Panc1 (cell line): ENCODE measurements around the gene PYDC1. TPM values are rescaled to one million over a fixed set of nuclear protein-coding genes. Genes with fewer than 3 reads are reported as not detected.

ENCODE experiments used
- ATAC-seq: fragments of 200-7000 bp; cut with Tn5 transposase; 2 replicates; pipeline ENCODE4 v1.9.1; 2020; ENCODE audit warnings: mild to moderate bottlenecking, moderate library complexity
- BruUV-seq: library from RNA; stranded (reverse); fragments of 400-500 nt; replicated peaks from 2 replicates; lab custom pipeline; 2021; lab: Mats Ljungman, UMichigan
- CTCF ChIA-PET: fragments of 300-600 bp; sonication (Branson Sonifier 250); formaldehyde crosslinking; loops from one replicate; lab custom pipeline; 2022; ENCODE audit warnings: antibody characterized with exemption; lab: Charles Lee
- POLR2A ChIA-PET: fragments of 300-600 bp; sonication (Branson Sonifier 250); formaldehyde crosslinking; loops from one replicate; lab custom pipeline; 2022; ENCODE audit warnings: antibody characterized with exemption; lab: Charles Lee
- DNase-seq: peaks from one replicate; pipeline ENCODE4 v3.0.0-alpha.2; 2010; ENCODE audit warnings: low read depth, low spot score
- H3K27ac ChIP-seq: 2 replicates; pipeline ENCODE4 v1.5.1; 2011; ENCODE audit warnings: mild to moderate bottlenecking, low read length, inconsistent platforms
- H3K27me3 ChIP-seq: fragments of 200-500 bp; sonication (Bioruptor generic); 2 replicates; pipeline ENCODE4 v1.6.0; 2014; ENCODE audit warnings: low read length, inconsistent platforms; ENCODE audit not compliant: control insufficient read depth, insufficient read depth
- H3K36me3 ChIP-seq: fragments of 200-500 bp; sonication (Bioruptor generic); 2 replicates; pipeline ENCODE4 v1.5.1; 2014; ENCODE audit warnings: inconsistent platforms, mild to moderate bottlenecking, low read length, moderate library complexity; ENCODE audit not compliant: control insufficient read depth, insufficient read depth
- H3K4me1 ChIP-seq: 2 replicates; pipeline ENCODE4 v1.5.1; 2011; ENCODE audit warnings: inconsistent platforms, mild to moderate bottlenecking, low read length, moderate library complexity; ENCODE audit not compliant: control insufficient read depth, insufficient read depth
- H3K4me3 ChIP-seq, 2 experiments: 2 replicates each; pipeline ENCODE4 v1.5.1; 2011 to 2012; ENCODE audit warnings: low read depth in 2 of 2, low read length in 2 of 2, mild to moderate bottlenecking in 2 of 2, inconsistent platforms in 1 of 2, moderate library complexity in 1 of 2
- H3K9me3 ChIP-seq: fragments of 200-500 bp; sonication (Bioruptor generic); 2 replicates; pipeline ENCODE4 v1.5.1; 2014; ENCODE audit warnings: low read depth, mild to moderate bottlenecking, inconsistent platforms, low read length, moderate library complexity; ENCODE audit not compliant: control insufficient read depth, insufficient read depth
- POLR2AphosphoS5 ChIP-seq: IDR thresholded peaks from 2 replicates; pipeline ENCODE4 v1.6.1; 2012; ENCODE audit warnings: mild to moderate bottlenecking, low read depth, low read length, moderate library complexity
- SIN3A ChIP-seq: IDR thresholded peaks from 2 replicates; pipeline ENCODE4 v1.6.1; 2012; ENCODE audit warnings: low read depth, mild to moderate bottlenecking, low read length, moderate library complexity, borderline replicate concordance; ENCODE audit not compliant: insufficient read depth
- TCF7L2 ChIP-seq: IDR thresholded peaks from 2 replicates; pipeline ENCODE4 v1.6.1; 2011; ENCODE audit warnings: mild to moderate bottlenecking, low read depth, low read length, inconsistent platforms
- in situ Hi-C: cut with HindIII; loops from 2 replicates; pipeline ENCODE4 v1.10.0; 2016; ENCODE audit warnings: low sequenced_read_pairs, low pct_unique_long_range_greater_than_20kb
- intact Hi-C: fragments of 100-400 bp; cut with micrococcal nuclease; formaldehyde crosslinking; loops from one replicate; pipeline ENCODE4 v1.10.0; 2022; ENCODE audit not compliant: unreplicated experiment
- total RNA-seq: library from RNA; stranded (reverse); gene quantifications from one replicate; pipeline ENCODE4 v1.2.1, GENCODE V29; 2021; ENCODE audit not compliant: unreplicated experiment
- TF ChIP-seq, protein P1 (sequence below): fragments of 450-650 bp; IDR thresholded peaks from 2 replicates; pipeline ENCODE4 v1.5.1; 2017; ENCODE audit warnings: mild to moderate bottlenecking
- TF ChIP-seq, protein P2 (sequence below), 2 experiments: IDR thresholded peaks; 2 replicates each; pipeline ENCODE4 v1.6.1; 2011 to 2012; ENCODE audit warnings: low read depth in 2 of 2, control low read depth in 1 of 2, low read length in 1 of 2, mild to moderate bottlenecking in 1 of 2, moderate library complexity in 1 of 2; ENCODE audit not compliant: insufficient read depth in 1 of 2

Gene PYDC1
- total RNA-seq, 1 experiment from 2014 or later: not detected

DNA sequence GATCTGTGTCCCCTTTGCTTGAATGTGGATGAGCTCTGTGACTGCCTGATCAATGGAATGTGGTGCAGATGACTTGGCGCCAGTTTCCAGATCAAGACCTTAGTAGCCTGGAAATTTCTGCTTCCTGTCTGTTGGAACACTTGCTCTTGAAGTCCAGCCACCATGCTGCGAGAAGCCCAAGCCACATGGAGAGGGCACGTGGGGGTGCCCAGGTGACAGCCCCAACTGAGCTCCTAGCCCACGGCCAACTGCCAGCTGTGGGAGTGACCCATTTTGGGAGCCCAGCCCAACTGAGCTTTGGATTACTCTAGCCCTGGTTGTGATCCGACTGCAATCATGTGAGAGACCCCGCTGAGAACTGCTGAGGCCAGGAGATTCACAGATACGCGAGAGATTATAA is 39.5 kb upstream of the PYDC1 start:
- CTCF ChIA-PET: no interaction called here
- intact Hi-C loops: no loop called here
- no peak overlapping the region for H3K4me3 ChIP-seq
- H3K27me3 ChIP-seq: no peaks in the 10 kb centered on the region
- H3K27ac ChIP-seq: no peak overlapping the region
- no peaks in the 10 kb centered on the region for H3K36me3 ChIP-seq
- BruUV-seq: no TSS peak
- POLR2A ChIA-PET: no interaction called here
- no peaks in the 10 kb centered on the region for H3K9me3 ChIP-seq
- in situ Hi-C loops: no loop called here
- DNase-seq: no peak
- no peaks in the 10 kb centered on the region for H3K4me1 ChIP-seq
- TF ChIP-seq, protein P1, sequence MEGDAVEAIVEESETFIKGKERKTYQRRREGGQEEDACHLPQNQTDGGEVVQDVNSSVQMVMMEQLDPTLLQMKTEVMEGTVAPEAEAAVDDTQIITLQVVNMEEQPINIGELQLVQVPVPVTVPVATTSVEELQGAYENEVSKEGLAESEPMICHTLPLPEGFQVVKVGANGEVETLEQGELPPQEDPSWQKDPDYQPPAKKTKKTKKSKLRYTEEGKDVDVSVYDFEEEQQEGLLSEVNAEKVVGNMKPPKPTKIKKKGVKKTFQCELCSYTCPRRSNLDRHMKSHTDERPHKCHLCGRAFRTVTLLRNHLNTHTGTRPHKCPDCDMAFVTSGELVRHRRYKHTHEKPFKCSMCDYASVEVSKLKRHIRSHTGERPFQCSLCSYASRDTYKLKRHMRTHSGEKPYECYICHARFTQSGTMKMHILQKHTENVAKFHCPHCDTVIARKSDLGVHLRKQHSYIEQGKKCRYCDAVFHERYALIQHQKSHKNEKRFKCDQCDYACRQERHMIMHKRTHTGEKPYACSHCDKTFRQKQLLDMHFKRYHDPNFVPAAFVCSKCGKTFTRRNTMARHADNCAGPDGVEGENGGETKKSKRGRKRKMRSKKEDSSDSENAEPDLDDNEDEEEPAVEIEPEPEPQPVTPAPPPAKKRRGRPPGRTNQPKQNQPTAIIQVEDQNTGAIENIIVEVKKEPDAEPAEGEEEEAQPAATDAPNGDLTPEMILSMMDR: no peak
- TF ChIP-seq, protein P2, sequence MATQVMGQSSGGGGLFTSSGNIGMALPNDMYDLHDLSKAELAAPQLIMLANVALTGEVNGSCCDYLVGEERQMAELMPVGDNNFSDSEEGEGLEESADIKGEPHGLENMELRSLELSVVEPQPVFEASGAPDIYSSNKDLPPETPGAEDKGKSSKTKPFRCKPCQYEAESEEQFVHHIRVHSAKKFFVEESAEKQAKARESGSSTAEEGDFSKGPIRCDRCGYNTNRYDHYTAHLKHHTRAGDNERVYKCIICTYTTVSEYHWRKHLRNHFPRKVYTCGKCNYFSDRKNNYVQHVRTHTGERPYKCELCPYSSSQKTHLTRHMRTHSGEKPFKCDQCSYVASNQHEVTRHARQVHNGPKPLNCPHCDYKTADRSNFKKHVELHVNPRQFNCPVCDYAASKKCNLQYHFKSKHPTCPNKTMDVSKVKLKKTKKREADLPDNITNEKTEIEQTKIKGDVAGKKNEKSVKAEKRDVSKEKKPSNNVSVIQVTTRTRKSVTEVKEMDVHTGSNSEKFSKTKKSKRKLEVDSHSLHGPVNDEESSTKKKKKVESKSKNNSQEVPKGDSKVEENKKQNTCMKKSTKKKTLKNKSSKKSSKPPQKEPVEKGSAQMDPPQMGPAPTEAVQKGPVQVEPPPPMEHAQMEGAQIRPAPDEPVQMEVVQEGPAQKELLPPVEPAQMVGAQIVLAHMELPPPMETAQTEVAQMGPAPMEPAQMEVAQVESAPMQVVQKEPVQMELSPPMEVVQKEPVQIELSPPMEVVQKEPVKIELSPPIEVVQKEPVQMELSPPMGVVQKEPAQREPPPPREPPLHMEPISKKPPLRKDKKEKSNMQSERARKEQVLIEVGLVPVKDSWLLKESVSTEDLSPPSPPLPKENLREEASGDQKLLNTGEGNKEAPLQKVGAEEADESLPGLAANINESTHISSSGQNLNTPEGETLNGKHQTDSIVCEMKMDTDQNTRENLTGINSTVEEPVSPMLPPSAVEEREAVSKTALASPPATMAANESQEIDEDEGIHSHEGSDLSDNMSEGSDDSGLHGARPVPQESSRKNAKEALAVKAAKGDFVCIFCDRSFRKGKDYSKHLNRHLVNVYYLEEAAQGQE (IDR thresholded peaks at IDR 0.05; ENCODE audit: insufficient read depth in 1 of 2, low read depth in 2 of 2, low read length in 1 of 2): no peak
- ATAC-seq: no peak

DNA sequence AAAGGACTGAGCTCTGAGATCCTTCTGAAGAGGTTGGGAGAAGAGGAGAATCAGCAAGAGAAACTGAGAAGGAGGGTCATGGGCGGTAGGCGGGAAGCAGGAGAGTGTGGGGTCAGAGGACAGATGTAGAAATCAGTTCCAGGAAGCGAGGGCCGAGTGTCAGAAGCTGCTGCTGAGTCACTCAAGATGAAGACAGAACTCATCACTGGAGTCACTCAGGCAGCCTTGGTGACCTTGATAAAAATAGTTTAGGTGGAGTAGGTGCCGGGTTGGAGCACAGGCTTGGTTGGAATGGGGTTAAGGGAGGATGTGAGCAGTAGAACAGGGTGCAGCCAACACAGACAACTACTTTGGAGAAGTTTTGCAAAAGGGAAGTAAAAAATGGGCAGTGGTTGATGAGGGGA is 36.7 kb upstream of the PYDC1 start:
- CTCF ChIA-PET: no interaction called here
- DNase-seq (no peak), ATAC-seq (no peak)
- H3K4me1 ChIP-seq: no peaks in the 10 kb centered on the region
- POLR2A ChIA-PET: no interaction called here
- TF ChIP-seq, protein P2 (IDR thresholded peaks at IDR 0.05; ENCODE audit: insufficient read depth in 1 of 2, low read depth in 2 of 2, low read length in 1 of 2): no peak
- TF ChIP-seq SIN3A (no peak), POLR2AphosphoS5 (no peak), TCF7L2 (no peak)
- TF ChIP-seq, protein P1: no peak
- in situ Hi-C loops: no loop called here
- intact Hi-C loops: no loop called here
- no peaks in the 10 kb centered on the region for H3K27me3 ChIP-seq
- H3K36me3 ChIP-seq: no peaks in the 10 kb centered on the region
- H3K9me3 ChIP-seq: no peaks in the 10 kb centered on the region
- no peak overlapping the region for H3K27ac ChIP-seq
- BruUV-seq: no TSS peak
- H3K4me3 ChIP-seq: no peak overlapping the region
